IMR-90 (cell line): ENCODE results near the gene ANKRD11. TPM values are rescaled to one million over a fixed set of nuclear protein-coding genes. Genes with fewer than 3 reads are reported as not detected.

Experiments
- ATAC-seq: fragments of 200-7000 bp; cut with Tn5 transposase; 2 replicates; pipeline ENCODE4 v1.9.1; 2020; ENCODE audit warnings: low read depth, mild to moderate bottlenecking, moderate library complexity
- BruUV-seq: library from RNA; stranded (reverse); fragments of 400-500 nt; replicated peaks from 2 replicates; lab custom pipeline; 2021; lab: Mats Ljungman, UMichigan
- CTCF ChIA-PET: fragments of 300-600 bp; formaldehyde crosslinking; extraction: SDS; loops from one replicate; lab custom pipeline; 2021; ENCODE audit warnings: antibody characterized with exemption; lab: Yijun Ruan, JAX
- POLR2A ChIA-PET: fragments of 300-600 bp; sonication (Branson Sonifier 250); formaldehyde crosslinking; loops from one replicate; lab custom pipeline; 2022; ENCODE audit warnings: antibody characterized with exemption; ENCODE audit not compliant: unreplicated experiment; lab: Charles Lee
- DNase-seq: peaks from one replicate; pipeline ENCODE4 v3.0.0; 2013
- H2AFZ ChIP-seq: replicated peaks from 2 replicates; pipeline ENCODE3; 2013; ENCODE audit warnings: low read length, mild to moderate bottlenecking; ENCODE audit not compliant: poor library complexity
- H2AK5ac ChIP-seq: 2 replicates; pipeline ENCODE4 v1.6.1; 2013; ENCODE audit warnings: low read depth, low read length, inconsistent platforms
- H2AK9ac ChIP-seq: replicated peaks from 2 replicates; pipeline ENCODE3; 2013; ENCODE audit warnings: mild to moderate bottlenecking, low read depth, low read length, moderate library complexity; ENCODE audit not compliant: poor library complexity
- H2BK120ac ChIP-seq: 2 replicates; pipeline ENCODE4 v1.6.1; 2013; ENCODE audit warnings: low read depth, low read length, inconsistent platforms
- H2BK15ac ChIP-seq: 3 replicates; pipeline ENCODE4 v1.6.1; 2013; ENCODE audit warnings: low read depth, low read length, inconsistent platforms
- H2BK20ac ChIP-seq: 2 replicates; pipeline ENCODE4 v1.6.1; 2013; ENCODE audit warnings: low read depth, mild to moderate bottlenecking, inconsistent platforms, low read length, moderate library complexity
- H2BK5ac ChIP-seq: 2 replicates; pipeline ENCODE4 v1.6.1; 2013; ENCODE audit warnings: mild to moderate bottlenecking, low read depth, low read length, inconsistent platforms; ENCODE audit not compliant: poor library complexity, severe bottlenecking
- H3K14ac ChIP-seq: replicated peaks from 2 replicates; pipeline ENCODE4 v1.6.1; 2013; ENCODE audit warnings: low read depth, low read length, inconsistent platforms
- H3K18ac ChIP-seq: 2 replicates; pipeline ENCODE4 v1.6.1; 2013; ENCODE audit warnings: low read depth, low read length, control low read depth
- H3K23ac ChIP-seq: 2 replicates; pipeline ENCODE4 v1.6.1; 2013; ENCODE audit warnings: low read depth, low read length, inconsistent platforms
- H3K27ac ChIP-seq: 2 replicates; pipeline ENCODE4 v1.5.1; 2013; ENCODE audit warnings: mild to moderate bottlenecking, control low read depth, low read length; ENCODE audit not compliant: insufficient read depth
- H3K27me3 ChIP-seq: 2 replicates; pipeline ENCODE4 v1.6.1; 2013; ENCODE audit warnings: low read length; ENCODE audit not compliant: control insufficient read depth, insufficient read depth
- H3K36me3 ChIP-seq: 2 replicates; pipeline ENCODE4 v1.6.1; 2013; ENCODE audit warnings: low read length, mixed read lengths; ENCODE audit not compliant: control insufficient read depth, insufficient read depth
- H3K4ac ChIP-seq: 2 replicates; pipeline ENCODE4 v1.6.1; 2013; ENCODE audit warnings: low read depth, low read length, inconsistent platforms
- H3K4me1 ChIP-seq: 2 replicates; pipeline ENCODE4 v1.6.1; 2013; ENCODE audit warnings: low read length, mixed read lengths; ENCODE audit not compliant: control insufficient read depth, insufficient read depth
- H3K4me2 ChIP-seq: 2 replicates; pipeline ENCODE4 v1.6.1; 2013; ENCODE audit warnings: low read depth, mild to moderate bottlenecking, control low read depth, low read length, moderate library complexity
- H3K4me3 ChIP-seq: 2 replicates; pipeline ENCODE4 v1.5.1; 2013; ENCODE audit warnings: low read depth, mild to moderate bottlenecking, control low read depth, low read length, moderate library complexity; ENCODE audit not compliant: insufficient read depth
- H3K56ac ChIP-seq: 2 replicates; pipeline ENCODE4 v1.6.1; 2013; ENCODE audit warnings: low read length, inconsistent platforms; ENCODE audit not compliant: insufficient read depth; ENCODE audit errors: extremely low read depth
- H3K79me1 ChIP-seq, 2 experiments: 2 replicates each; pipeline ENCODE4 v1.6.1; 2013; ENCODE audit warnings: low read length in 2 of 2, inconsistent platforms in 1 of 2, low read depth in 1 of 2
- H3K9ac ChIP-seq: 2 replicates; pipeline ENCODE4 v1.6.1; 2013; ENCODE audit warnings: low read depth, low read length, control low read depth
- H3K9me1 ChIP-seq: 2 replicates; pipeline ENCODE4 v1.6.1; 2013; ENCODE audit warnings: low read length, inconsistent platforms; ENCODE audit not compliant: insufficient read depth
- H3K9me3 ChIP-seq: 2 replicates; pipeline ENCODE4 v1.6.1; 2013; ENCODE audit warnings: low read length; ENCODE audit not compliant: control insufficient read depth, insufficient read depth
- H4K20me1 ChIP-seq: 2 replicates; pipeline ENCODE4 v1.6.1; 2013; ENCODE audit warnings: low read length, inconsistent platforms; ENCODE audit not compliant: insufficient read depth
- H4K5ac ChIP-seq: 2 replicates; pipeline ENCODE4 v1.6.1; 2013; ENCODE audit warnings: mild to moderate bottlenecking, low read depth, low read length, control low read depth
- H4K8ac ChIP-seq, 2 experiments: 2 replicates each; pipeline ENCODE4 v1.6.1; 2013; ENCODE audit warnings: low read depth in 2 of 2, low read length in 2 of 2, control low read depth in 1 of 2, inconsistent platforms in 1 of 2
- H4K91ac ChIP-seq: 2 replicates; pipeline ENCODE4 v1.6.1; 2013; ENCODE audit warnings: low read depth, low read length, inconsistent platforms; ENCODE audit not compliant: insufficient read depth
- BHLHE40 ChIP-seq: fragments of 150-350 bp; IDR thresholded peaks from 2 replicates; pipeline ENCODE4 v1.6.1; 2016; ENCODE audit warnings: mild to moderate bottlenecking, low read depth, low read length
- CEBPB ChIP-seq: IDR thresholded peaks from 2 replicates; pipeline ENCODE4 v1.6.1; 2012; ENCODE audit warnings: low read depth, low read length, improper control_type of control experiment
- CHD1 ChIP-seq: IDR thresholded peaks from 2 replicates; pipeline ENCODE4 v1.6.1; 2012; ENCODE audit warnings: low read depth, low read length, improper control_type of control experiment
- FOS ChIP-seq: fragments of 150-350 bp; IDR thresholded peaks from 2 replicates; pipeline ENCODE4 v1.6.1; 2016; ENCODE audit warnings: low read depth, low read length
- MAFK ChIP-seq: IDR thresholded peaks from 2 replicates; pipeline ENCODE4 v1.6.1; 2012; ENCODE audit warnings: low read depth, low read length, improper control_type of control experiment
- MAZ ChIP-seq: IDR thresholded peaks from 2 replicates; pipeline ENCODE4 v1.6.1; 2012; ENCODE audit warnings: low read depth, mild to moderate bottlenecking, low read length, improper control_type of control experiment, moderate library complexity, borderline replicate concordance
- MXI1 ChIP-seq: IDR thresholded peaks from 2 replicates; pipeline ENCODE4 v1.6.1; 2012; ENCODE audit warnings: low read depth, mild to moderate bottlenecking, low read length, moderate library complexity, borderline replicate concordance
- NFE2L2 ChIP-seq: fragments of 150-350 bp; IDR thresholded peaks from 2 replicates; pipeline ENCODE4 v1.6.1; 2016; ENCODE audit warnings: low read depth, mild to moderate bottlenecking, low read length
- POLR2A ChIP-seq: IDR thresholded peaks from 2 replicates; pipeline ENCODE4 v1.6.1; 2012; ENCODE audit warnings: mild to moderate bottlenecking, low read depth, low read length
- RAD21 ChIP-seq: IDR thresholded peaks from 2 replicates; pipeline ENCODE4 v1.6.1; 2012; ENCODE audit warnings: low read length, improper control_type of control experiment
- RCOR1 ChIP-seq: IDR thresholded peaks from 2 replicates; pipeline ENCODE4 v1.6.1; 2012; ENCODE audit warnings: mild to moderate bottlenecking, low read length, improper control_type of control experiment; ENCODE audit not compliant: insufficient replicate concordance
- RFX5 ChIP-seq: IDR thresholded peaks from 2 replicates; pipeline ENCODE4 v1.8.0; 2012; ENCODE audit warnings: low read depth, mild to moderate bottlenecking, low read length, moderate library complexity
- SMC3 ChIP-seq: fragments of 150-350 bp; IDR thresholded peaks from 2 replicates; pipeline ENCODE4 v1.6.1; 2016; ENCODE audit warnings: low read depth, mild to moderate bottlenecking, antibody characterized with exemption, low read length, moderate library complexity
- WGBS, 2 experiments: methylation state at CpG; one replicate each; pipeline versions ENCODE4 v1.1.5 to v1.1.7; 2013; ENCODE audit warnings: missing lambda C conversion rate in 2 of 2; ENCODE audit not compliant: insufficient read length in 1 of 2; ENCODE audit errors: extremely low coverage in 2 of 2; 5-methylcytosine and 5-hydroxymethylcytosine counted together
- dilution Hi-C: fragments of 300-500 bp; cut with HindIII; formaldehyde crosslinking; loops from one replicate; pipeline ENCODE4 v1.14.3; 2018; ENCODE audit warnings: low sequenced_read_pairs; ENCODE audit not compliant: unreplicated experiment
- in situ Hi-C: fragments of 300-500 bp; cut with MboI; formaldehyde crosslinking; loops from 3 replicates; pipeline ENCODE4 v1.14.3; 2019; ENCODE audit warnings: low sequenced_read_pairs, inconsistent platforms, mixed read lengths
- intact Hi-C: fragments of 100-400 bp; cut with micrococcal nuclease; formaldehyde crosslinking; loops from 2 replicates; pipeline ENCODE4 v1.10.0; 2022
- polyA plus RNA-seq, 3 experiments: library from polyadenylated mRNA; depleted of rRNA; stranded (reverse); fragments of >200 nt; gene quantifications; 2 replicates each; pipeline ENCODE4 v1.2.3, GENCODE V29; 2012; ENCODE audit warnings: low replicate concordance in 1 of 3
- total RNA-seq: library from RNA; depleted of rRNA; stranded (reverse); fragments of >200 nt; gene quantifications from 2 replicates; pipeline ENCODE4 v1.2.3, GENCODE V29; 2012
- TF ChIP-seq, protein P1 (sequence below): fragments of 150-350 bp; IDR thresholded peaks from 2 replicates; pipeline ENCODE4 v1.6.1; 2017; ENCODE audit warnings: mild to moderate bottlenecking, antibody characterized with exemption, low read length, low read depth
- TF ChIP-seq, protein P2 (sequence below): fragments of 150-350 bp; IDR thresholded peaks from 2 replicates; pipeline ENCODE4 v1.6.1; 2016; ENCODE audit warnings: low read depth, mild to moderate bottlenecking, low read length, moderate library complexity, borderline replicate concordance
- TF ChIP-seq, protein P3 (sequence below): conservative IDR thresholded peaks from 2 replicates; pipeline ENCODE4 v1.5.1; 2012; ENCODE audit warnings: mild to moderate bottlenecking, low read depth, low read length, improper control_type of control experiment

ANKRD11 gene
- total and polyA plus RNA-seq, 2 of the 4 experiments (the other 2 are of a cell fraction): 46.8 to 71.9 TPM

DNA sequence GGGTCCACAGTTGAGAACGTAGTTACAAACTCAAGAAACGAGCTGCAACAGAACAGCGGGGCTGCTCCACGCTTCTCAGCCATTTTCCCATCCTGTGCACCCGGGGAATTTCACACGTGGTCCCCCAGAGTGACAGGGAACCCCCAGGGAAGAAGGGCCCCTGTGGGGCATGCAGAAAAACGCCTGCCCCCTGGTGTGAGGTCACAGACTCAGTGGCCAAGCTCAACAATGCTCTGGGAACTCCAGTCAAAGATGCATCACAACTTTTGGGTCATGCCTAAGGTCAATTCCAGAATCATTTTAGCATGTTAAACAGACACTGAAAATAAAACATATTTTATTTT, 157.5 kb downstream of the ANKRD11 start:
- Histone ChIP-seq H4K8ac (no peak overlapping the region), H3K56ac (no peak overlapping the region), H3K27ac (no peak overlapping the region), H3K27me3 (no peaks in the 10 kb centered on the region), H3K9me3 (no peaks in the 10 kb centered on the region), H2BK15ac (no peak overlapping the region), H2BK20ac (no peak overlapping the region), H4K5ac (no peak overlapping the region), H2AFZ (no peak overlapping the region), H3K14ac (no peak overlapping the region), H3K4me3 (no peak overlapping the region), H3K79me1 (peaks cover 5 to 84% of the 10 kb centered on the region in 2 experiments), H3K23ac (no peak overlapping the region; the same call in 1 of the 2 replicates), H3K9ac (no peak overlapping the region), H2BK120ac (no peak overlapping the region), H2BK5ac (no peak overlapping the region), H3K9me1 (peaks cover 33% of the 10 kb centered on the region), H4K91ac (no peak overlapping the region), H3K4me2 (no peak overlapping the region), H3K4me1 (peaks cover 25% of the 10 kb centered on the region), H3K18ac (no peak overlapping the region), H4K20me1 (peaks cover 80% of the 10 kb centered on the region), H3K4ac (no peak overlapping the region), H2AK5ac (no peak overlapping the region), H3K36me3 (peaks cover 4% of the 10 kb centered on the region; the same call in 1 of the 2 replicates), H2AK9ac (no peak overlapping the region)
- ChIA-PET CTCF (no interaction called here), POLR2A (no interaction called here)
- no peak for TF ChIP-seq MAZ
- TF ChIP-seq, protein P1, sequence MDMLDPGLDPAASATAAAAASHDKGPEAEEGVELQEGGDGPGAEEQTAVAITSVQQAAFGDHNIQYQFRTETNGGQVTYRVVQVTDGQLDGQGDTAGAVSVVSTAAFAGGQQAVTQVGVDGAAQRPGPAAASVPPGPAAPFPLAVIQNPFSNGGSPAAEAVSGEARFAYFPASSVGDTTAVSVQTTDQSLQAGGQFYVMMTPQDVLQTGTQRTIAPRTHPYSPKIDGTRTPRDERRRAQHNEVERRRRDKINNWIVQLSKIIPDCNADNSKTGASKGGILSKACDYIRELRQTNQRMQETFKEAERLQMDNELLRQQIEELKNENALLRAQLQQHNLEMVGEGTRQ: no peak
- TF ChIP-seq CHD1: no peak
- no peak for TF ChIP-seq NFE2L2
- TF ChIP-seq RCOR1: no peak
- TF ChIP-seq RAD21: no peak
- TF ChIP-seq, protein P2, sequence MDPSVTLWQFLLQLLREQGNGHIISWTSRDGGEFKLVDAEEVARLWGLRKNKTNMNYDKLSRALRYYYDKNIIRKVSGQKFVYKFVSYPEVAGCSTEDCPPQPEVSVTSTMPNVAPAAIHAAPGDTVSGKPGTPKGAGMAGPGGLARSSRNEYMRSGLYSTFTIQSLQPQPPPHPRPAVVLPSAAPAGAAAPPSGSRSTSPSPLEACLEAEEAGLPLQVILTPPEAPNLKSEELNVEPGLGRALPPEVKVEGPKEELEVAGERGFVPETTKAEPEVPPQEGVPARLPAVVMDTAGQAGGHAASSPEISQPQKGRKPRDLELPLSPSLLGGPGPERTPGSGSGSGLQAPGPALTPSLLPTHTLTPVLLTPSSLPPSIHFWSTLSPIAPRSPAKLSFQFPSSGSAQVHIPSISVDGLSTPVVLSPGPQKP: no peak
- no peak for TF ChIP-seq POLR2A
- no peak for TF ChIP-seq MXI1
- TF ChIP-seq MAFK: no peak
- TF ChIP-seq, protein P3, sequence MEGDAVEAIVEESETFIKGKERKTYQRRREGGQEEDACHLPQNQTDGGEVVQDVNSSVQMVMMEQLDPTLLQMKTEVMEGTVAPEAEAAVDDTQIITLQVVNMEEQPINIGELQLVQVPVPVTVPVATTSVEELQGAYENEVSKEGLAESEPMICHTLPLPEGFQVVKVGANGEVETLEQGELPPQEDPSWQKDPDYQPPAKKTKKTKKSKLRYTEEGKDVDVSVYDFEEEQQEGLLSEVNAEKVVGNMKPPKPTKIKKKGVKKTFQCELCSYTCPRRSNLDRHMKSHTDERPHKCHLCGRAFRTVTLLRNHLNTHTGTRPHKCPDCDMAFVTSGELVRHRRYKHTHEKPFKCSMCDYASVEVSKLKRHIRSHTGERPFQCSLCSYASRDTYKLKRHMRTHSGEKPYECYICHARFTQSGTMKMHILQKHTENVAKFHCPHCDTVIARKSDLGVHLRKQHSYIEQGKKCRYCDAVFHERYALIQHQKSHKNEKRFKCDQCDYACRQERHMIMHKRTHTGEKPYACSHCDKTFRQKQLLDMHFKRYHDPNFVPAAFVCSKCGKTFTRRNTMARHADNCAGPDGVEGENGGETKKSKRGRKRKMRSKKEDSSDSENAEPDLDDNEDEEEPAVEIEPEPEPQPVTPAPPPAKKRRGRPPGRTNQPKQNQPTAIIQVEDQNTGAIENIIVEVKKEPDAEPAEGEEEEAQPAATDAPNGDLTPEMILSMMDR: no peak
- TF ChIP-seq FOS: no peak
- no peak for TF ChIP-seq SMC3
- TF ChIP-seq RFX5: no peak
- no peak for TF ChIP-seq CEBPB
- TF ChIP-seq BHLHE40: no peak
- in situ Hi-C loops (loop anchor here (10.0 kb wide), 1 partner anchor 172 kb away; the partner anchor contains the start of gene SPG7), dilution Hi-C loops (no loop called here), intact Hi-C loops (loop anchor here (1.0 to 2.0 kb wide), 3 partner anchors 158 to 224 kb away; partner anchors contain the start of genes ANKRD11 and SPG7)
- BruUV-seq: no TSS peak
- ATAC-seq: no peak
- 56% methylated on average over 6 of the region's 7 CpGs; no CpG with 5 or more reads in 1 of the 2 experiments for WGBS, 2 experiments
- no peak for DNase-seq
